ENCODE data around the gene SMARCA2.

The SMARCA2 gene

GRCh38 chr9:2055203-2055658 is 40.1 kb downstream of the SMARCA2 start:
- Histone ChIP-seq H2BK120ac (ENCODE audit: insufficient read depth, low read length, poor library complexity) (no peak overlapping the region), H3K18ac (ENCODE audit: low read length) (no peak overlapping the region), H3K27ac (ENCODE audit: low read depth, low read length) (peak overlapping the region; percentile 71), H2BK5ac (ENCODE audit: low read depth, low read length, poor library complexity) (no peak overlapping the region), H3K23ac (ENCODE audit: low read length) (no peak overlapping the region), H3K36me3 (ENCODE audit: control insufficient read depth in 1 of 2, insufficient read depth in 2 of 2, low read length in 2 of 2) (peaks cover 7 to 12% of the 10 kb centered on the region in 2 experiments), H2AK5ac (ENCODE audit: low read length) (no peak overlapping the region), H3K9me3 (ENCODE audit: insufficient read depth, low read depth, low read length) (no peaks in the 10 kb centered on the region), H2AFZ (ENCODE audit: insufficient read depth, low read length, poor library complexity) (no peak overlapping the region), H3K14ac (ENCODE audit: low read length) (no peak overlapping the region), H3K4me1 (ENCODE audit: control insufficient read depth in 1 of 2, insufficient read depth in 2 of 2, low read length in 2 of 2) (peaks cover 17 to 22% of the 10 kb centered on the region in 2 experiments), H4K8ac (ENCODE audit: low read depth, low read length) (no peak overlapping the region), H3K27me3 (ENCODE audit: insufficient read depth, low read length) (no peaks in the 10 kb centered on the region), H4K91ac (ENCODE audit: low read depth, low read length) (no peak overlapping the region), H4K12ac (ENCODE audit: low read depth, low read length) (no peak overlapping the region), H3K4me2 (ENCODE audit: low read length) (no peak overlapping the region), H2BK12ac (ENCODE audit: low read length) (no peak overlapping the region), H3K79me1 (ENCODE audit: low read length) (peaks cover 30% of the 10 kb centered on the region), H3K4ac (ENCODE audit: low read depth, low read length) (no peak overlapping the region), H3K4me3 (ENCODE audit: low read depth, low read length) (no peak overlapping the region), H3K9ac (ENCODE audit: low read length) (no peak overlapping the region), H3K79me2 (ENCODE audit: control insufficient read depth, insufficient read depth, low read length, poor library complexity) (peaks cover 6% of the 10 kb centered on the region)
- no peak for DNase-seq
- WGBS (ENCODE audit: extremely low coverage, insufficient coverage, insufficient read length) = no CpG with 5 or more reads among the region's 6 CpGs

- H2AK5ac ChIP-seq (ENCODE audit: low read length) = no peak overlapping the region
- H3K4me3 ChIP-seq (ENCODE audit: low read depth, low read length) = no peak overlapping the region
- H3K36me3 ChIP-seq (ENCODE audit: control insufficient read depth in 1 of 2, insufficient read depth in 2 of 2, low read length in 2 of 2) = peaks cover 7 to 28% of the 10 kb centered on the region in 2 experiments
- H3K4me1 ChIP-seq (ENCODE audit: control insufficient read depth in 1 of 2, insufficient read depth in 2 of 2, low read length in 2 of 2) = peaks cover 14 to 18% of the 10 kb centered on the region in 2 experiments
- H3K27me3 ChIP-seq (ENCODE audit: insufficient read depth, low read length) = no peaks in the 10 kb centered on the region
- peak overlapping the region; percentile 86 for H2BK5ac ChIP-seq (ENCODE audit: low read depth, low read length, poor library complexity)
- no peak overlapping the region for H3K9ac ChIP-seq (ENCODE audit: low read length)
- H3K9me3 ChIP-seq (ENCODE audit: insufficient read depth, low read depth, low read length) = no peaks in the 10 kb centered on the region
- H3K18ac ChIP-seq (ENCODE audit: low read length) = no peak overlapping the region
- H4K12ac ChIP-seq (ENCODE audit: low read depth, low read length) = no peak overlapping the region
- peak overlapping the region; percentile 87 for H3K27ac ChIP-seq (ENCODE audit: low read depth, low read length)
- peak overlapping the region; percentile 42 for H3K4me2 ChIP-seq (ENCODE audit: low read length)
- no peak overlapping the region for H3K4ac ChIP-seq (ENCODE audit: low read depth, low read length)
- H3K79me2 ChIP-seq (ENCODE audit: control insufficient read depth, insufficient read depth, low read length, poor library complexity) = peaks cover 5% of the 10 kb centered on the region
- no peak overlapping the region for H2BK12ac ChIP-seq (ENCODE audit: low read length)
- peak overlapping the region; percentile 57 for H3K14ac ChIP-seq (ENCODE audit: low read length)
- no peak overlapping the region for H4K8ac ChIP-seq (ENCODE audit: low read depth, low read length)
- H4K91ac ChIP-seq (ENCODE audit: low read depth, low read length) = peak overlapping the region; percentile 70
- peak; percentile 43 to 95 for DNase-seq
- H2AFZ ChIP-seq (ENCODE audit: insufficient read depth, low read length, poor library complexity) = no peak overlapping the region
- peaks cover 23% of the 10 kb centered on the region for H3K79me1 ChIP-seq (ENCODE audit: low read length)
- peak overlapping the region; percentile 41 for H2BK120ac ChIP-seq (ENCODE audit: insufficient read depth, low read length, poor library complexity)
- no CpG with 5 or more reads among the region's 5 CpGs for WGBS (ENCODE audit: extremely low coverage, insufficient coverage, insufficient read length)
- H3K23ac ChIP-seq (ENCODE audit: low read length) = no peak overlapping the region
These were observed 44.3 kb downstream of the SMARCA2 start for GRCh38 chr9:2059274-2059929.

GRCh38 chr9:2060424-2060823 is 45.3 kb downstream of the SMARCA2 start:
- Histone ChIP-seq H3K23ac (ENCODE audit: low read length) (no peak overlapping the region), H3K4me3 (ENCODE audit: low read depth, low read length) (no peak overlapping the region), H3K9ac (ENCODE audit: low read length) (no peak overlapping the region), H3K14ac (ENCODE audit: low read length) (peak overlapping the region; percentile 32), H3K4me1 (ENCODE audit: control insufficient read depth in 1 of 2, insufficient read depth in 2 of 2, low read length in 2 of 2) (peaks cover 14 to 18% of the 10 kb centered on the region in 2 experiments), H3K27me3 (ENCODE audit: insufficient read depth, low read length) (no peaks in the 10 kb centered on the region), H3K79me2 (ENCODE audit: control insufficient read depth, insufficient read depth, low read length, poor library complexity) (peaks cover 5% of the 10 kb centered on the region), H3K27ac (ENCODE audit: low read depth, low read length) (no peak overlapping the region), H3K36me3 (ENCODE audit: control insufficient read depth in 1 of 2, insufficient read depth in 2 of 2, low read length in 2 of 2) (peaks cover 9 to 28% of the 10 kb centered on the region in 2 experiments), H4K91ac (ENCODE audit: low read depth, low read length) (peak overlapping the region; percentile 22), H4K8ac (ENCODE audit: low read depth, low read length) (no peak overlapping the region), H3K18ac (ENCODE audit: low read length) (peak overlapping the region; percentile 36), H3K79me1 (ENCODE audit: low read length) (peaks cover 21% of the 10 kb centered on the region), H2AK5ac (ENCODE audit: low read length) (peak overlapping the region; percentile 6), H2BK5ac (ENCODE audit: low read depth, low read length, poor library complexity) (peak overlapping the region; percentile 71), H2BK120ac (ENCODE audit: insufficient read depth, low read length, poor library complexity) (peak overlapping the region; percentile 9), H4K12ac (ENCODE audit: low read depth, low read length) (no peak overlapping the region), H3K4ac (ENCODE audit: low read depth, low read length) (peak overlapping the region; percentile 30), H2AFZ (ENCODE audit: insufficient read depth, low read length, poor library complexity) (no peak overlapping the region), H3K4me2 (ENCODE audit: low read length) (no peak overlapping the region), H3K9me3 (ENCODE audit: insufficient read depth, low read depth, low read length) (no peaks in the 10 kb centered on the region), H2BK12ac (ENCODE audit: low read length) (peak overlapping the region; percentile 27)
- DNase-seq = no peak
- WGBS (ENCODE audit: extremely low coverage, insufficient coverage, insufficient read length) = no CpG with 5 or more reads among the region's 4 CpGs

- H3K27me3 ChIP-seq (ENCODE audit: insufficient read depth, low read length) = no peaks in the 10 kb centered on the region
- no peaks in the 10 kb centered on the region for H3K9me3 ChIP-seq (ENCODE audit: insufficient read depth, low read depth, low read length)
- H4K8ac ChIP-seq (ENCODE audit: low read depth, low read length) = no peak overlapping the region
- H3K23ac ChIP-seq (ENCODE audit: low read length) = no peak overlapping the region
- H2BK12ac ChIP-seq (ENCODE audit: low read length) = no peak overlapping the region
- no peak overlapping the region for H3K27ac ChIP-seq (ENCODE audit: low read depth, low read length)
- H3K79me1 ChIP-seq (ENCODE audit: low read length) = peaks cover 4% of the 10 kb centered on the region
- H3K14ac ChIP-seq (ENCODE audit: low read length) = no peak overlapping the region
- no CpG with 5 or more reads among the region's 3 CpGs for WGBS (ENCODE audit: extremely low coverage, insufficient coverage, insufficient read length)
- no peak overlapping the region for H3K4me2 ChIP-seq (ENCODE audit: low read length)
- H3K79me2 ChIP-seq (ENCODE audit: control insufficient read depth, insufficient read depth, low read length, poor library complexity) = no peaks in the 10 kb centered on the region
- no peak overlapping the region for H3K18ac ChIP-seq (ENCODE audit: low read length)
- H3K4me1 ChIP-seq (ENCODE audit: control insufficient read depth in 1 of 2, insufficient read depth in 2 of 2, low read length in 2 of 2) = peaks cover 0 to 2% of the 10 kb centered on the region in 2 experiments
- DNase-seq = peak in 1 of 2 donors; percentile 54
- no peak overlapping the region for H2AK5ac ChIP-seq (ENCODE audit: low read length)
- H3K9ac ChIP-seq (ENCODE audit: low read length) = no peak overlapping the region
- H2BK120ac ChIP-seq (ENCODE audit: insufficient read depth, low read length, poor library complexity) = no peak overlapping the region
- no peak overlapping the region for H3K4ac ChIP-seq (ENCODE audit: low read depth, low read length)
- no peak overlapping the region for H2BK5ac ChIP-seq (ENCODE audit: low read depth, low read length, poor library complexity)
- no peak overlapping the region for H3K4me3 ChIP-seq (ENCODE audit: low read depth, low read length)
- H4K91ac ChIP-seq (ENCODE audit: low read depth, low read length) = no peak overlapping the region
- H4K12ac ChIP-seq (ENCODE audit: low read depth, low read length) = no peak overlapping the region
- H2AFZ ChIP-seq (ENCODE audit: insufficient read depth, low read length, poor library complexity) = no peak overlapping the region
- H3K36me3 ChIP-seq (ENCODE audit: control insufficient read depth in 1 of 2, insufficient read depth in 2 of 2, low read length in 2 of 2) = peaks cover 8 to 28% of the 10 kb centered on the region in 2 experiments
These were observed 50.6 kb downstream of the SMARCA2 start for GRCh38 chr9:2065704-2066103.
